ENCODE results near the gene PAN3.
"Not testable (repeated sequence)": the region's sequence is repeated elsewhere in the genome, so short reads cannot be mapped to it uniquely, and the experiment has no call there.

The PAN3 gene, protein sequence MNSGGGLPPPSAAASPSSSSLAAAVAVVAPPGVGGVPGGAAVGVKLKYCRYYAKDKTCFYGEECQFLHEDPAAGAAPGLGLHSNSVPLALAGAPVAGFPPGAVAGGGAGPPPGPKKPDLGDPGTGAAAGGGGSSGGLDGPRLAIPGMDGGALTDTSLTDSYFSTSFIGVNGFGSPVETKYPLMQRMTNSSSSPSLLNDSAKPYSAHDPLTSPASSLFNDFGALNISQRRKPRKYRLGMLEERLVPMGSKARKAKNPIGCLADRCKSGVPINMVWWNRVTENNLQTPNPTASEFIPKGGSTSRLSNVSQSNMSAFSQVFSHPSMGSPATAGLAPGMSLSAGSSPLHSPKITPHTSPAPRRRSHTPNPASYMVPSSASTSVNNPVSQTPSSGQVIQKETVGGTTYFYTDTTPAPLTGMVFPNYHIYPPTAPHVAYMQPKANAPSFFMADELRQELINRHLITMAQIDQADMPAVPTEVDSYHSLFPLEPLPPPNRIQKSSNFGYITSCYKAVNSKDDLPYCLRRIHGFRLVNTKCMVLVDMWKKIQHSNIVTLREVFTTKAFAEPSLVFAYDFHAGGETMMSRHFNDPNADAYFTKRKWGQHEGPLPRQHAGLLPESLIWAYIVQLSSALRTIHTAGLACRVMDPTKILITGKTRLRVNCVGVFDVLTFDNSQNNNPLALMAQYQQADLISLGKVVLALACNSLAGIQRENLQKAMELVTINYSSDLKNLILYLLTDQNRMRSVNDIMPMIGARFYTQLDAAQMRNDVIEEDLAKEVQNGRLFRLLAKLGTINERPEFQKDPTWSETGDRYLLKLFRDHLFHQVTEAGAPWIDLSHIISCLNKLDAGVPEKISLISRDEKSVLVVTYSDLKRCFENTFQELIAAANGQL

DNA sequence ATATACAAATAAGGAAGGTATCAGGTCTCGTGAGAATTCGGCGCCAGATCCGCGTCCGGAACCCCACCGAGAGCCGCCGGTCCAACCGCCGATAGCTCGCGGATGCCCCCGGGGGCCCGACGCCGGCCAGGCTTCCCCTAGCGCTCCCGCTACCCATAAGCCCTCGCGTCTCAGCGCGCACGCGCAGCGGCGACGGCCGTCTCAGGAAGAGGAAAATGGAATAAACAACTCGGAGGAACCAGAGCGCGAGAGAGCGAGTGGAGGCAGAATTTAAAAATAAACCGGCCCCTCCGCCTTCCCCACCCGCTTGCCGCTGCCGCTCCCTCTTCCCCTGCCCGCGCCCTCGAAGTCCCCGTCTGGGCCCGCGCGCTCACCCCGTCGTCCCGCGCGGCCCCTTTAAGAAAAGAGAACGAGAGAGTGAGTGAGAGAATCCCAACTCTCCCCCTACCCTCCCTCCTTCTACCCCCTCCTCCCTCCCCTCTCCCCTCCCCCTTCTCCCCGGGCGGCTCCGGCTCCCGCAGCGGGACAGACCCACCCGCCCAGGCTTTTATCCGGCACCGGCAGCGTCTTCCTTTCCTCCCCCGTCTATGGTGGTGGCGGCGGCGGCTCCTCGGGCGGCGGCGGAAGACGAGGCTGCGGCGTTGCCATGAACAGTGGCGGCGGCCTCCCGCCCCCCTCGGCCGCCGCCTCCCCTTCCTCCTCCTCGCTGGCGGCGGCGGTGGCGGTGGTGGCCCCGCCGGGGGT, at the start of gene PAN3:
PAN3 (plus strand) TSS at position 534 of the 744 bp plus-strand sequence; CDS start at position 647, 113 bp downstream.
- no peak for FAIRE-seq
- peak; percentile 49 for DNase-seq (ENCODE audit: insufficient read length, low spot score)
- TF ChIP-seq POLR2A (IDR thresholded peaks at IDR 0.05; ENCODE audit: low read depth, low read length) = peak; percentile 67

DNA sequence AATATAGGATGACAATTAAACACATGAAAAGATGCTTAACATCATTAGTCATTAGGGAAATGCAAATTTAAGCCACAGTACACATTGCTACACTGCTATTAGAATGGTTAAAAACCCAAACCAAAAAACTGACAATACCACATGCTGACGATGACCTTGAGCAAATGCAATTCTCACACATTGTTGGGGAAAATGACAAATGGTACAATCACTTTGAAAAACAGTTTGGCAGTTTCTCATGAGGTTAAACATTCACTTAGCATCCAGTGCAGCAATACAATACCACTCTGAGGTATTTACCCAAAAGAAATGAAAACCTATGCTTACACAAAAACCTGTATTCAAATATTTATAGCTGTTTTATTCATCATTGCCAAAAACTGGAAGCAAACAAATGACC, 49.3 kb upstream of the PAN3 start:
- FAIRE-seq = no peak

DNA sequence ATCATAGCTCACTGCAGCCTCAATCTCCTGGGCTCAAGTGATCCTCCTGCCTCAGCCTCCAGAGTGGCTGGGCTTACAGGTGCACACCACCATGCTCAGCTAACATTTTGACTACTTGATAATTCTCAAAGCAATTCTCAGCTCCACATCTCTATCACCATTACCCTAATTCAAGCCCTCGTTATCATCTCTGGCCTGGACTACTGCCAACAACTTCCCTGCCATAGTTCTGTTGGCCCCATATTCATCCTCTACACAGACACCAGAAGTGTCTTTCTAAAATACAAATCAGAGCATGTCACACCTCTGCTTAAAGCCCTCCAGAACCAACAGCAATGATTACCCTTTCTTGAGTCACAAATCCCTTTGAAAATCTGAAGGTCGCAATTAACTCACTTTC, 45.9 kb upstream of the PAN3 start:
- DNase-seq (ENCODE audit: insufficient read length, low spot score) (no peak), FAIRE-seq (no peak)
- TF ChIP-seq POLR2A (IDR thresholded peaks at IDR 0.05; ENCODE audit: low read depth, low read length) = no peak

More for the DNA sequence above, 49.3 kb upstream of the PAN3 start:
- DNase-seq (ENCODE audit: insufficient read length, low spot score) = no peak
- TF ChIP-seq POLR2A (IDR thresholded peaks at IDR 0.05; ENCODE audit: low read depth, low read length) = no peak

DNA sequence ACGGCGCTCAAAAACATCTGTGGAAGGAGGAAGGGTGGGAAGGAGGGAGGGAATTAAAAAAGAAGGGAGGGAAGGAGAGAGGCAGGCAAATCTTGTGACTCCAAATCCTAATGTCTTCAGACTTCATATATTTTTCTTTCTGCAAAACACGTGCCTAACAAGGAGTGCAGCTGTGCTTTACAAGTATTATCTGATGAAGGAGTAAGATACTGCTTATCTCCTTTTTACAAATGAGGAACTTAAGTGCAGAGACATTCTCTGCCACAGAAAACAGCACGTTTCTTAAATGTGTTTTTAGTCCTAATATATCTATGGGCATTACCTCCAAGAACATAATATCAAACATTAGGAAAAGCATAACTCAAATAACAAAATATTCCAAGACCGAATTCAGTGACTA, 44.5 kb upstream of the PAN3 start:
- DNase-seq (ENCODE audit: insufficient read length, low spot score) (no peak), FAIRE-seq (no peak)
- TF ChIP-seq POLR2A (IDR thresholded peaks at IDR 0.05; ENCODE audit: low read depth, low read length) = no peak

DNA sequence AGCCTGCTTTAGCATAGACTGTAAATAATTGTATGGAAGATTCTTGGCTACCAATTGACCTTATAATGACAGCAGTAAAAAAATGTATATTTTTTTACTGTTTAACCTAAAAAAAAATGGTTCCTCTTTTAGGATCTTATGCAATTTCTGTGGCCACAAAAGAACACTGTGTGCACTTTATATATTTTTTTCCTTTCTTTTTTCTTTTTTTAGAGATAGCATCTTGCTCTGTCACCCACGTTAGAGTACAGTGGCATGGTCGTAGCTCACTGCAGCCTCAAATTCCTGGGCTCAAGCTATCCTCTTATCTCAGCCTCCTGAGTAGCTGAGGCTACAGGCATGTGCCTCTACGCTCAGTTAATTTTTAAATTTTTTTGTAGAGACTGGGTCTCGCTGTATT, 44.0 kb upstream of the PAN3 start:
- DNase-seq (ENCODE audit: insufficient read length, low spot score) = no peak
- TF ChIP-seq POLR2A (IDR thresholded peaks at IDR 0.05; ENCODE audit: low read depth, low read length) = no peak
- FAIRE-seq = no peak

DNA sequence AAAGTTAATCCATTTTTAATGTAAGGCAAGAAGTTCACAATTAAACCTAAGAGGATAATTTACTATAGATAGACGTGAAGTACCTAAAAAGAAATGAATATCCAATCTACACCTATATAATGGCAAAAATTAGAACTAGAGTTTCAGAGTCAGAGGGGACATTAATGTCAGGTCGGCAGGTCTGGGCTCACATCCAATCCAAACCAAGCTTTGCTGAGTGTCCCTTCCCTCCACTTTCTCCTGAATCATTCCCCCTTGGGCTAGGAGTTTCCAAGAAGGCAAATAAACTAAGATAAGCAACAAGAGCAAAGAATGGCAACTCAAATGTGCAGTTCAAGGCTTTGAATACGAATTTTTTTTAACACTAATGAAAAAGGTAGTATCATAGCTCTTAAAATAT, 40.8 kb upstream of the PAN3 start:
- no peak for DNase-seq (ENCODE audit: insufficient read length, low spot score)
- no peak for FAIRE-seq
- no peak for TF ChIP-seq POLR2A (IDR thresholded peaks at IDR 0.05; ENCODE audit: low read depth, low read length)

DNA sequence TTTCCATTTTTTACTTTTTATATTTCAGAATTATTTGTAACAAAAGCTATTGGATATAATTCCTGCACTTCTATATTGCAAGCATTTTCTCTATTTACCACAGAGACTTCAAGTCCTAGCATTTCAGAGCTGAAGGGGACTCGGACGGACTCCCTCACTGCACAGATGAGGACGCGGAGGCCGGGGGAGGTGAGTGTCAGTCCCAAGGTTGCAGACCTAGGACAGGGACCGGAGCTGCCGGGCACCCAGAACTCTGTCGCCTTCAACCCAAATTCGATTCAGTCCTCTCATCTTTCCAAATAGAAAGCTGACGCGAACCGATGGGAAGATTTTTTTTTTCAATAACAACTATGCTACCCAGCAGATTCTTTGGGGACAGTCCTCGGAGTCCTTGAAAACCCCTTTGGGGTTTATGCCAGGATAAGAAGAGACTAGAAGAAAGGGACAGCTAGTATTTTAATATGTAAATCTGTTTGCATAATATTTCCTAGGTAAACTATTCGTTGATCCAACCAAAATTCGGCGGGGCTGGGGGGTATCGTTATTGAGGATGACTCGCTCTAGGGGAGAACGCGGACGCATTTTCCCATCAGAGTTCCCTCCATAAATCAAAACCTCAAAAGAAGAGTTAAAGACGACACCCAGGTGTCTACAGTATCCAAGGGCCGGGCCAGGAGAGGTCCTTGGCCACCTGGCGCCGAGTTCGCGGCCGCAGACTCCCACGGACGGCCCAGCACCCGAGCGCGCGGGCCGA, 38.8 kb upstream of the PAN3 start:
- FAIRE-seq (no peak), DNase-seq (ENCODE audit: insufficient read length, low spot score) (no peak)
- no peak for TF ChIP-seq POLR2A (IDR thresholded peaks at IDR 0.05; ENCODE audit: low read depth, low read length)

DNA sequence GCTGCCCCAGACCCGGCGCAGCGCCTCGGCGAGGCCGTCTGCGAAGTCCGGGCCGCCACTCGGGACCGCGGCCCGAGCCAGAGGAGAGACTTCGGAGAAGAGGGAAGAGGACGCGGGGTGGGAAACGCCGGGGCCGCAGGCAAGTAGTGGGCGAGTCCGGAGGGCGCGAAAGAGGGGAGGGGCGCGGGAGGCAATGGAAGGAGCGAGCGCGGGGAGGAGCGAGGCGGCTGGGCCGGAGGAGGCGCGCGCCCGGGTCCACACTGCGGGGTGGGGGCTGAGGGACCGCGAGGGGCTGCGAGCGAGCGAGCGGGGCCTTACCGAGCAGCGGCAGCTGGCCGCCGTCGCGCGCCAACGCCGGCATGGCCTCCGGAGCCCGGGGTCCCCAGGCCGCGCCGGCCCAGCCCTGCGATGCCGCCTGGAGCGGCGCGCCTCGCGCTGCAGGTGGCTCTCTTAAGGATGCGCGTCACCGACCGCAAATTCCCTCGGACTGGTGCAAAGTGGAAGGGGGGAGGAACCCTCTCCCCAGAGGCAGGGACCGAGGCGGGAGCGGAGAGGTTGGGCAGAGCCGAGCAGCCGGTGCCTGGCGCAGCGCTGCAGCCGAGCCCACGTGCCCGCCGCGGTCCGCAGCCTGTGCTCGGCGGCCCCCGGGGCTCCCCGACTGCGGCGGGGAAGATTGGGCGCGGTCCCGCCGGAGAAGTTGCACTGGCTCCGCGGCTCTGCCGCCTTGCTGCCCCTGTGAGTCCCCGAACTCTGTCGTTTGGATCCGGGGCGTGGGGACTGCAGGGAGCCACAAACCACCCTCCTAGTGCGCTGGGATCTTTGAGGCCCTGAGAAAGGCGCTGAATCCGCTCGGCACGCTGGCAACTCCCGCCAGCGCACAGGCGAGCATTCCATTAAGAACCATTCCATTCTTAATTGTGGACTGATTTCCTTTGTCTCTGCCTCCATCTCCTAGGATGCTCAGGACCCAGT, 37.9 kb upstream of the PAN3 start, which contains the start of gene FLT3:
FLT3 (minus strand) TSS at position 427 of the 972 bp plus-strand sequence; CDS start at position 361, 66 bp downstream.
- FAIRE-seq = no peak
- no peak for DNase-seq (ENCODE audit: insufficient read length, low spot score)
- TF ChIP-seq POLR2A (IDR thresholded peaks at IDR 0.05; ENCODE audit: low read depth, low read length) = no peak

DNA sequence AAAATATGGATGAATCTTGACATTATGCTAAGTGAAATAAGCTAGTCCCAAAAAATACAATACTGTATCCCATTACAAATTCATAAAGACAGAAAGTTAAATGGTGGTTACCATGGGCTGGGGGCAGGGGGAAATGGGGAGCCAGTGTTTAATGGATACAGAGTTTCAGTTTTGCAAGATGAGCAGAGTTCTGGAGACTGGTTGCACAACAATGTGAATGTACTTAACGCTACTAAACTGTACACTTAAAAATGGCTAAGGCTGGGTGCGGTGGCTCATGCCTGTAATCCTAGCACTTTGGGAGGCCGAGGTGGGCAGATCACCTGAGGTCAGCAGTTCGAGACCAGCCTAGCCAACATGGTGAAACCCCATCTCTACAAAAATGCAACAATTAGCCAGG, 36.5 kb upstream of the PAN3 start:
- not testable (repeated sequence) for FAIRE-seq; DNase-seq (ENCODE audit: insufficient read length, low spot score)

DNA sequence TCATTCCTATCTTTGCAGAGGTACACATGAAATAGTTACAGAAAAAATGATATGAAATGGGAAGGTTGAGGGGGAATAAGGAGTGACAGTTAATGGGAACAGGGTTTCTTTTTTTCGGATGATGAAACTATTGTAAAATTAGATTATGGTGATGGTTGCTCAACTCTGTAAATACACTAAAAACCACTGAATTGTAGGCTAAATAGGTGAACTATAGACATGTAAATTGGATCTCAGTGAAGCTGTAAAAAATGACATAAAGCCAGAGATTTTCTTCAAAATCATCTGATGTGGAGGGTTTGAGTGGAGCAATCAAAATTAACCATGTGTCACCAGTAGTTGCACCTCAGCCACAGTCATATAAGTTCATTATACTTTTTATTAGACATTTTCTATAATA, 31.4 kb upstream of the PAN3 start:
- DNase-seq (ENCODE audit: insufficient read length, low spot score) (no peak), FAIRE-seq (no peak)
- no peak for TF ChIP-seq POLR2A (IDR thresholded peaks at IDR 0.05; ENCODE audit: low read depth, low read length)

DNA sequence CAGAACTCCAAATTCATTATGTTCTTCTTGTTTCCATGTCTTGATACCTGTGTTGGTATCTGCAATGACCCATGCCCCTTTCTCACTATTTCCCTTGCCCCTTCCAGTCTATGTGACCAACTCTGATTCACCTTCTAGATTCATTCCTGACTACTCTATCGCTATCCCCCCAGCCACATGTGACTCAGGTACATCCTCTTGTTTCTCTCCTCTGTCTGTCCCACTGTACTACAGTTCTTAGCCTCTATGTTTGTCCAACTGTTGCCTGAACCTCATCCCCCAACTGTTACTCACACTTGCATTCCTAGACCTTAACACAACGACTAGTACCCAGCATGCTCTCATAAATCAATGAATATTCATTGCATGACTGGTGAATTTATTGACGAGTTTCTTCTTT, 27.9 kb upstream of the PAN3 start:
- no peak for DNase-seq (ENCODE audit: insufficient read length, low spot score)
- TF ChIP-seq POLR2A (IDR thresholded peaks at IDR 0.05; ENCODE audit: low read depth, low read length) = no peak
- no peak for FAIRE-seq

DNA sequence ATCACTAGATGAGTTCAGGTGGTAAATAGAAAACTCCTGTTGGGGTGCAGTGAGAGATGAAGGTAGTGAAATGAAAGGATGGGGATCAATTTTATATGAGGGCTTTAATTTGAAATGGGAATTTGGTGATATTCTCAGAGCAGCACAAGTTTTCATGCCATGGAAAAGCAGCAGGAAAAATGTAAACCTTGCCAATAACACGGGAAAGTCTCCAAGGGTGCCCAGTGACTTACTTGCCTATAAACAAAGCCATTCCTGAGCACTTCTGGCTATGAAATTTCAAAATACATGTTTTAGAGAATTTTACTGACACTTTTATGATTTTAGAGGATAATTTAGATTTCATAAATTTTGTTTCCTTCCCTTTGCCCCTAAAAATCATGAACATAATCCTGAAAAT, 21.6 kb upstream of the PAN3 start:
- DNase-seq (ENCODE audit: insufficient read length, low spot score) (no peak), FAIRE-seq (no peak)
- no peak for TF ChIP-seq POLR2A (IDR thresholded peaks at IDR 0.05; ENCODE audit: low read depth, low read length)

Data from H54 (cell line).